ENCODE measurements around the gene DCAF8.

Gene DCAF8

DNA sequence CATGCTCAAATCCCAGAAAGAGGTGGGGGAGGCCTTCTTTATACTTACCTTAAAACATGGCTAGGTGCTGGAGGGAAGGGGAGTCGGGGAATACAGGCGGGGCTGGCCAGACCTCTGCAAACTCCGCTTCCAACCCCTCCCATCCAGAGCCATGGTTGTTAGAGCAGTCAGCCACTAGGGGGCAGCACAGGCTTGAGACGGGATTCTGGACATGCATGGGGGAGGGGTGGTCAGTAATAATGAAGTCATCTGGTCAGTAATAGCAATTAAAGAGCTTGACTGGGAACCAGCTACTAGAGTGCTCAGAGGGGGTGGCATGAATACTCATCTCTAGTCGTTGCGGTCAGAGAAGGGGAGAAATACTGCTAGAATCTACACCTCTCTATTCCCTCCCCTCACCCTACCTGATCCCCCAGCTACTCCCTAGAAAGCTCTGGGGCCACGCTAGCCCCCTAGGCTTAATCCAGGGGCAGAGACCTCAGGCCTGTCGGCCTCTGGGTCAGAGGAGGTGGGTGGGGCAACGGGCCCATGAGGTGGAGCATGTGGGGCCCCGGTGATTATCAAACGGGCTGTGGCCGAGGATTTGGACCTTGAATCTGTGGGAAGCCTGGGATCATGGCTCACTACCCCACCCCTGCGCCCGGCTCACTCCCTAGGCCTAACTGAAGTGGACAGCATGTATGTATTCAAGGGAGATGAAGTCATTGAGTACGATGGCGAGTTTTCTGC is 69.1 kb downstream of the DCAF8 start:
- Histone ChIP-seq H3K9ac (ENCODE audit: low read length) (no peak overlapping the region), H3K27ac (ENCODE audit: low read length) (no peak overlapping the region), H3K9me2 (replicated peaks; ENCODE audit: insufficient read depth, low read length) (no peaks in the 10 kb centered on the region), H3K4me2 (ENCODE audit: low read depth, low read length) (no peak overlapping the region), H2AFZ (ENCODE audit: low read length) (no peak overlapping the region), H3K4me1 (ENCODE audit: low read length) (peaks cover 7% of the 10 kb centered on the region; the same call in 1 of the 2 replicates), H3K4me3 (ENCODE audit: low read length) (no peak overlapping the region), H3K79me2 (ENCODE audit: low read length) (no peaks in the 10 kb centered on the region), H3K9me3 (replicated peaks; ENCODE audit: insufficient read depth, low read length) (no peaks in the 10 kb centered on the region), H3K27me3 (replicated peaks; ENCODE audit: insufficient read depth, low read length) (no peaks in the 10 kb centered on the region), H4K20me1 (ENCODE audit: insufficient read depth, low read length) (no peaks in the 10 kb centered on the region), H3K36me3 (replicated peaks; ENCODE audit: insufficient read depth, low read length) (no peaks in the 10 kb centered on the region), H3F3A (ENCODE audit: insufficient read depth, low read length) (no peaks in the 10 kb centered on the region)
- TF ChIP-seq EZH2 (optimal IDR thresholded peaks at IDR 0.05; ENCODE audit: low read depth, low read length): no peak
- TF ChIP-seq, protein P1, sequence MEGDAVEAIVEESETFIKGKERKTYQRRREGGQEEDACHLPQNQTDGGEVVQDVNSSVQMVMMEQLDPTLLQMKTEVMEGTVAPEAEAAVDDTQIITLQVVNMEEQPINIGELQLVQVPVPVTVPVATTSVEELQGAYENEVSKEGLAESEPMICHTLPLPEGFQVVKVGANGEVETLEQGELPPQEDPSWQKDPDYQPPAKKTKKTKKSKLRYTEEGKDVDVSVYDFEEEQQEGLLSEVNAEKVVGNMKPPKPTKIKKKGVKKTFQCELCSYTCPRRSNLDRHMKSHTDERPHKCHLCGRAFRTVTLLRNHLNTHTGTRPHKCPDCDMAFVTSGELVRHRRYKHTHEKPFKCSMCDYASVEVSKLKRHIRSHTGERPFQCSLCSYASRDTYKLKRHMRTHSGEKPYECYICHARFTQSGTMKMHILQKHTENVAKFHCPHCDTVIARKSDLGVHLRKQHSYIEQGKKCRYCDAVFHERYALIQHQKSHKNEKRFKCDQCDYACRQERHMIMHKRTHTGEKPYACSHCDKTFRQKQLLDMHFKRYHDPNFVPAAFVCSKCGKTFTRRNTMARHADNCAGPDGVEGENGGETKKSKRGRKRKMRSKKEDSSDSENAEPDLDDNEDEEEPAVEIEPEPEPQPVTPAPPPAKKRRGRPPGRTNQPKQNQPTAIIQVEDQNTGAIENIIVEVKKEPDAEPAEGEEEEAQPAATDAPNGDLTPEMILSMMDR (IDR thresholded peaks at IDR 0.05; ENCODE audit: low read length): peak; percentile 99
- DNase-seq: peak; percentile 85

GRCh38 chr1:160192234-160192633 is 70.1 kb downstream of the DCAF8 start:
- no peak overlapping the region for H3K4me2 ChIP-seq (ENCODE audit: low read depth, low read length)
- H3K27ac ChIP-seq (ENCODE audit: low read length): no peak overlapping the region
- no peaks in the 10 kb centered on the region for H4K20me1 ChIP-seq (ENCODE audit: insufficient read depth, low read length)
- no peak overlapping the region for H3K4me3 ChIP-seq (ENCODE audit: low read length)
- H3K9me2 ChIP-seq (replicated peaks; ENCODE audit: insufficient read depth, low read length): no peaks in the 10 kb centered on the region
- no peak overlapping the region for H2AFZ ChIP-seq (ENCODE audit: low read length)
- H3K9me3 ChIP-seq (replicated peaks; ENCODE audit: insufficient read depth, low read length): no peaks in the 10 kb centered on the region
- no peaks in the 10 kb centered on the region for H3F3A ChIP-seq (ENCODE audit: insufficient read depth, low read length)
- H3K36me3 ChIP-seq (replicated peaks; ENCODE audit: insufficient read depth, low read length): no peaks in the 10 kb centered on the region
- H3K4me1 ChIP-seq (ENCODE audit: low read length): peaks cover 7% of the 10 kb centered on the region; the same call in 1 of the 2 replicates
- H3K27me3 ChIP-seq (replicated peaks; ENCODE audit: insufficient read depth, low read length): no peaks in the 10 kb centered on the region
- H3K79me2 ChIP-seq (ENCODE audit: low read length): no peaks in the 10 kb centered on the region
- no peak overlapping the region for H3K9ac ChIP-seq (ENCODE audit: low read length)
- DNase-seq: no peak
- TF ChIP-seq EZH2 (optimal IDR thresholded peaks at IDR 0.05; ENCODE audit: low read depth, low read length) (no peak), EZH2phosphoT487 (IDR thresholded peaks at IDR 0.05; ENCODE audit: low read length) (no peak)
- TF ChIP-seq, protein P1 (IDR thresholded peaks at IDR 0.05; ENCODE audit: low read length): no peak

DNA sequence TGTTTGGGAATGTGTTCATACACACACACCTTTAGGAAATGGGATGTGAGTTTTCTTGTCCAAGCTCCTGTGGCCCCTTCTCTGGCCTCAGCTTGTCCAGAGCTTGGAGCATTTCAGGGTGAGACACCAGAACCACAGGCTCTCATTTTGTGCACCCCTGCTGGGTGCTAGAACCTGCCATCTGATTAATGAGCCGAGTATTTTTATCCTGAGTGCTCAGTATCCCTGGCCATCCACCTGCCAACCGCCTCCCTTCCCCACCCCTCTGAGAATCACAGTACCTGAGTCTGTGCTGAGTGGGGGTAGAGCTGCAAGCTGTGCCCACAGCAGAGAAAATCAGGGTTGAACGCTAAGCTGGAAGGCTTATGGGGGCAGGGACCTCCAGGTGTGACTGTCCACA is 70.6 kb downstream of the DCAF8 start:
- Histone ChIP-seq H3K9ac (ENCODE audit: low read length) (no peak overlapping the region), H3K27me3 (replicated peaks; ENCODE audit: insufficient read depth, low read length) (no peaks in the 10 kb centered on the region), H4K20me1 (ENCODE audit: insufficient read depth, low read length) (no peaks in the 10 kb centered on the region), H3K36me3 (replicated peaks; ENCODE audit: insufficient read depth, low read length) (no peaks in the 10 kb centered on the region), H3F3A (ENCODE audit: insufficient read depth, low read length) (no peaks in the 10 kb centered on the region), H3K9me3 (replicated peaks; ENCODE audit: insufficient read depth, low read length) (no peaks in the 10 kb centered on the region), H3K27ac (ENCODE audit: low read length) (no peak overlapping the region), H3K4me2 (ENCODE audit: low read depth, low read length) (no peak overlapping the region), H3K4me1 (ENCODE audit: low read length) (peaks cover 7% of the 10 kb centered on the region; the same call in 1 of the 2 replicates), H3K9me2 (replicated peaks; ENCODE audit: insufficient read depth, low read length) (no peaks in the 10 kb centered on the region), H2AFZ (ENCODE audit: low read length) (no peak overlapping the region), H3K79me2 (ENCODE audit: low read length) (no peaks in the 10 kb centered on the region), H3K4me3 (ENCODE audit: low read length) (no peak overlapping the region)
- no peak for TF ChIP-seq EZH2phosphoT487 (IDR thresholded peaks at IDR 0.05; ENCODE audit: low read length)
- TF ChIP-seq, protein P1 (IDR thresholded peaks at IDR 0.05; ENCODE audit: low read length): no peak
- no peak for TF ChIP-seq EZH2 (optimal IDR thresholded peaks at IDR 0.05; ENCODE audit: low read depth, low read length)
- no peak for DNase-seq

Data from MM.1S (cell line).